HepG2 (cell line): ENCODE data around the gene EMC9. TPM values are rescaled to one million over a fixed set of nuclear protein-coding genes. Genes with fewer than 3 reads are reported as not detected.

Experiments
- ARID2 ChIP-seq: sonication (generic); formaldehyde crosslinking; IDR thresholded peaks from 2 replicates; pipeline ENCODE4 v1.8.1; 2022; ENCODE audit warnings: mild to moderate bottlenecking, missing genetic modification reagents, borderline replicate concordance
- ATAD3A ChIP-seq: sonication (generic); formaldehyde crosslinking; IDR thresholded peaks from 2 replicates; pipeline ENCODE4 v1.4.0; 2020; ENCODE audit warnings: missing genetic modification reagents
- ATF3 ChIP-seq: sonication (generic); formaldehyde crosslinking; IDR thresholded peaks from 2 replicates; pipeline ENCODE4 v1.4.0; 2020; ENCODE audit warnings: missing genetic modification reagents
- CERS6 ChIP-seq: sonication (generic); formaldehyde crosslinking; IDR thresholded peaks from 2 replicates; pipeline ENCODE4 v1.5.0; 2020; ENCODE audit warnings: missing genetic modification reagents
- ELF3 ChIP-seq: IDR thresholded peaks from 2 replicates; pipeline ENCODE4 v1.6.1; 2016; ENCODE audit warnings: missing genetic modification reagents, missing compliant biosample characterization
- HINFP ChIP-seq: sonication (generic); formaldehyde crosslinking; IDR thresholded peaks from 2 replicates; pipeline ENCODE4 v1.4.0; 2020; ENCODE audit warnings: low read depth, mild to moderate bottlenecking, missing genetic modification reagents
- KDM5A ChIP-seq: fragments of 200-600 bp; sonication (generic); IDR thresholded peaks from 2 replicates; pipeline ENCODE4 v1.7.0; 2018; ENCODE audit warnings: antibody characterized with exemption, mild to moderate bottlenecking, low read length, borderline replicate concordance
- KLF16 ChIP-seq, 2 experiments: sonication (generic) in 1 of 2; formaldehyde crosslinking in 1 of 2; IDR thresholded peaks; 2 replicates each; pipeline versions ENCODE4 v1.6.1 to v1.8.0; 2016 to 2023; ENCODE audit warnings: missing genetic modification reagents in 2 of 2, missing compliant biosample characterization in 1 of 2
- NR2F1 ChIP-seq, 2 experiments: fragments of 450-650 bp in 1 of 2; formaldehyde crosslinking in 1 of 2; IDR thresholded peaks; 2 replicates each; pipeline versions ENCODE4 v1.5.0 to v1.6.1; 2016 to 2020; ENCODE audit warnings: mild to moderate bottlenecking in 1 of 2, missing compliant biosample characterization in 1 of 2, missing genetic modification reagents in 1 of 2, moderate library complexity in 1 of 2
- POGZ ChIP-seq: sonication (generic); formaldehyde crosslinking; IDR thresholded peaks from 2 replicates; pipeline ENCODE4 v1.4.0; 2020; ENCODE audit warnings: mild to moderate bottlenecking, missing genetic modification reagents
- TBP ChIP-seq: sonication (generic); formaldehyde crosslinking; IDR thresholded peaks from 2 replicates; pipeline ENCODE4 v1.5.0; 2020; ENCODE audit warnings: missing genetic modification reagents
- ZBTB39 ChIP-seq: sonication (generic); formaldehyde crosslinking; IDR thresholded peaks from 2 replicates; pipeline ENCODE4 v1.5.0; 2020; ENCODE audit warnings: missing genetic modification reagents
- ZNF33A ChIP-seq: sonication (generic); formaldehyde crosslinking; IDR thresholded peaks from 2 replicates; pipeline ENCODE4 v1.5.1; 2020; ENCODE audit warnings: missing genetic modification reagents, mild to moderate bottlenecking, moderate library complexity, borderline replicate concordance
- ZNF589 ChIP-seq: sonication (generic); formaldehyde crosslinking; conservative IDR thresholded peaks from 2 replicates; pipeline ENCODE4 v1.8.0; 2022; ENCODE audit warnings: mild to moderate bottlenecking, moderate library complexity, missing genetic modification reagents
- ZNF768 ChIP-seq: sonication (generic); formaldehyde crosslinking; IDR thresholded peaks from 2 replicates; pipeline ENCODE4 v1.4.0; 2020; ENCODE audit warnings: missing genetic modification reagents
- ZNF790 ChIP-seq: sonication (generic); formaldehyde crosslinking; IDR thresholded peaks from 2 replicates; pipeline ENCODE4 v1.8.0; 2022; ENCODE audit warnings: missing genetic modification reagents, mild to moderate bottlenecking, borderline replicate concordance
- polyA plus RNA-seq, 8 experiments: library from polyadenylated mRNA; depleted of rRNA in 3 of 8; stranded (reverse) in 7 of 8; unstranded in 1 of 8; fragments of >200 nt; fragmentation: Illumina TruSeq in 4 of 8; extraction: Trizol in 4 of 8; gene quantifications; 2 replicates each; pipeline versions ENCODE4 v1.2.1 to v1.2.3, GENCODE V29; 2011 to 2016; ENCODE audit warnings: low read depth in 4 of 8, missing spikeins in 1 of 8, mixed read lengths in 1 of 8; ENCODE audit not compliant: insufficient read depth in 1 of 8
- total RNA-seq, 5 experiments: library from RNA; depleted of rRNA; stranded (reverse); fragments of >200 nt; fragmentation: Illumina TruSeq; extraction: Trizol; gene quantifications; 2 replicates each; pipeline ENCODE4 v1.2.3, GENCODE V29; 2016; ENCODE audit warnings: low read depth in 1 of 5

The EMC9 gene
- total and polyA plus RNA-seq, 2 of the 13 experiments (the other 11 are each of a cell fraction or from before 2014, with no cell fraction given), result 60.5 to 78.7 TPM

- TF ChIP-seq ZNF33A (CRISPR knock-in tag) (no peak), ATAD3A (peak; percentile 70; the same call in 1 of the 2 replicates), ATF3 (CRISPR knock-in tag) (peak; percentile 64; the same call in 1 of the 2 replicates), TBP (CRISPR knock-in tag) (peak; percentile 18; the same call in 1 of the 2 replicates), ARID2 (CRISPR knock-in tag) (peak; percentile 82), HINFP (CRISPR knock-in tag) (no peak), ZNF768 (CRISPR knock-in tag) (peak; percentile 21; the same call in 1 of the 2 replicates), KLF16 (CRISPR knock-in tag; IDR thresholded peaks at IDR 0.05) (peak in 1 of 2 experiments; percentile 100; a peak in 2 of 4 replicates), ZBTB39 (CRISPR knock-in tag) (peak; percentile 17; the same call in 1 of the 2 replicates), POGZ (CRISPR knock-in tag) (peak; percentile 99), CERS6 (CRISPR knock-in tag) (0 out of 2 replicates have a peak, but pooled peaks have one; percentile 43), NR2F1 (CRISPR knock-in tag; IDR thresholded peaks at IDR 0.05) (peak; percentile 75 to 93; a peak in 3 of 4 replicates), ZNF790 (CRISPR knock-in tag) (no peak), ELF3 (CRISPR knock-in tag) (peak; percentile 99), KDM5A (peak; percentile 58; the same call in 1 of the 2 replicates), ZNF589 (CRISPR knock-in tag) (peak; percentile 97; the same call in 1 of the 2 replicates)
Observed at GRCh38 chr14:24160850-24161804, 19.7 kb upstream of the EMC9 start, which contains the start of gene IRF9 (continued).
